IMR-90 (cell line): ENCODE measurements around the gene PLCG1. TPM values are rescaled to one million over a fixed set of nuclear protein-coding genes. Genes with fewer than 3 reads are reported as not detected.
"Not testable (repeated sequence)": the region's sequence is repeated elsewhere in the genome, so short reads cannot be mapped to it uniquely, and the experiment has no call there.

ENCODE experiments used
- ATAC-seq: fragments of 200-7000 bp; cut with Tn5 transposase; 2 replicates; pipeline ENCODE4 v1.9.1; 2020; ENCODE audit warnings: low read depth, mild to moderate bottlenecking, moderate library complexity
- BruUV-seq: library from RNA; stranded (reverse); fragments of 400-500 nt; replicated peaks from 2 replicates; lab custom pipeline; 2021; lab: Mats Ljungman, UMichigan
- CTCF ChIA-PET: fragments of 300-600 bp; formaldehyde crosslinking; extraction: SDS; loops from one replicate; lab custom pipeline; 2021; ENCODE audit warnings: antibody characterized with exemption; lab: Yijun Ruan, JAX
- POLR2A ChIA-PET: fragments of 300-600 bp; sonication (Branson Sonifier 250); formaldehyde crosslinking; loops from one replicate; lab custom pipeline; 2022; ENCODE audit warnings: antibody characterized with exemption; ENCODE audit not compliant: unreplicated experiment; lab: Charles Lee
- DNase-seq: peaks from one replicate; pipeline ENCODE4 v3.0.0; 2013
- H2AFZ ChIP-seq: replicated peaks from 2 replicates; pipeline ENCODE3; 2013; ENCODE audit warnings: low read length, mild to moderate bottlenecking; ENCODE audit not compliant: poor library complexity
- H2AK5ac ChIP-seq: 2 replicates; pipeline ENCODE4 v1.6.1; 2013; ENCODE audit warnings: low read depth, low read length, inconsistent platforms
- H2AK9ac ChIP-seq: replicated peaks from 2 replicates; pipeline ENCODE3; 2013; ENCODE audit warnings: mild to moderate bottlenecking, low read depth, low read length, moderate library complexity; ENCODE audit not compliant: poor library complexity
- H2BK120ac ChIP-seq: 2 replicates; pipeline ENCODE4 v1.6.1; 2013; ENCODE audit warnings: low read depth, low read length, inconsistent platforms
- H2BK15ac ChIP-seq: 3 replicates; pipeline ENCODE4 v1.6.1; 2013; ENCODE audit warnings: low read depth, low read length, inconsistent platforms
- H2BK20ac ChIP-seq: 2 replicates; pipeline ENCODE4 v1.6.1; 2013; ENCODE audit warnings: low read depth, mild to moderate bottlenecking, inconsistent platforms, low read length, moderate library complexity
- H2BK5ac ChIP-seq: 2 replicates; pipeline ENCODE4 v1.6.1; 2013; ENCODE audit warnings: mild to moderate bottlenecking, low read depth, low read length, inconsistent platforms; ENCODE audit not compliant: poor library complexity, severe bottlenecking
- H3K14ac ChIP-seq: replicated peaks from 2 replicates; pipeline ENCODE4 v1.6.1; 2013; ENCODE audit warnings: low read depth, low read length, inconsistent platforms
- H3K18ac ChIP-seq: 2 replicates; pipeline ENCODE4 v1.6.1; 2013; ENCODE audit warnings: low read depth, low read length, control low read depth
- H3K23ac ChIP-seq: 2 replicates; pipeline ENCODE4 v1.6.1; 2013; ENCODE audit warnings: low read depth, low read length, inconsistent platforms
- H3K27ac ChIP-seq: 2 replicates; pipeline ENCODE4 v1.5.1; 2013; ENCODE audit warnings: mild to moderate bottlenecking, control low read depth, low read length; ENCODE audit not compliant: insufficient read depth
- H3K27me3 ChIP-seq: 2 replicates; pipeline ENCODE4 v1.6.1; 2013; ENCODE audit warnings: low read length; ENCODE audit not compliant: control insufficient read depth, insufficient read depth
- H3K36me3 ChIP-seq: 2 replicates; pipeline ENCODE4 v1.6.1; 2013; ENCODE audit warnings: low read length, mixed read lengths; ENCODE audit not compliant: control insufficient read depth, insufficient read depth
- H3K4ac ChIP-seq: 2 replicates; pipeline ENCODE4 v1.6.1; 2013; ENCODE audit warnings: low read depth, low read length, inconsistent platforms
- H3K4me1 ChIP-seq: 2 replicates; pipeline ENCODE4 v1.6.1; 2013; ENCODE audit warnings: low read length, mixed read lengths; ENCODE audit not compliant: control insufficient read depth, insufficient read depth
- H3K4me2 ChIP-seq: 2 replicates; pipeline ENCODE4 v1.6.1; 2013; ENCODE audit warnings: low read depth, mild to moderate bottlenecking, control low read depth, low read length, moderate library complexity
- H3K4me3 ChIP-seq: 2 replicates; pipeline ENCODE4 v1.5.1; 2013; ENCODE audit warnings: low read depth, mild to moderate bottlenecking, control low read depth, low read length, moderate library complexity; ENCODE audit not compliant: insufficient read depth
- H3K56ac ChIP-seq: 2 replicates; pipeline ENCODE4 v1.6.1; 2013; ENCODE audit warnings: low read length, inconsistent platforms; ENCODE audit not compliant: insufficient read depth; ENCODE audit errors: extremely low read depth
- H3K79me1 ChIP-seq, 2 experiments: 2 replicates each; pipeline ENCODE4 v1.6.1; 2013; ENCODE audit warnings: low read length in 2 of 2, inconsistent platforms in 1 of 2, low read depth in 1 of 2
- H3K9ac ChIP-seq: 2 replicates; pipeline ENCODE4 v1.6.1; 2013; ENCODE audit warnings: low read depth, low read length, control low read depth
- H3K9me1 ChIP-seq: 2 replicates; pipeline ENCODE4 v1.6.1; 2013; ENCODE audit warnings: low read length, inconsistent platforms; ENCODE audit not compliant: insufficient read depth
- H3K9me3 ChIP-seq: 2 replicates; pipeline ENCODE4 v1.6.1; 2013; ENCODE audit warnings: low read length; ENCODE audit not compliant: control insufficient read depth, insufficient read depth
- H4K20me1 ChIP-seq: 2 replicates; pipeline ENCODE4 v1.6.1; 2013; ENCODE audit warnings: low read length, inconsistent platforms; ENCODE audit not compliant: insufficient read depth
- H4K5ac ChIP-seq: 2 replicates; pipeline ENCODE4 v1.6.1; 2013; ENCODE audit warnings: mild to moderate bottlenecking, low read depth, low read length, control low read depth
- H4K8ac ChIP-seq, 2 experiments: 2 replicates each; pipeline ENCODE4 v1.6.1; 2013; ENCODE audit warnings: low read depth in 2 of 2, low read length in 2 of 2, control low read depth in 1 of 2, inconsistent platforms in 1 of 2
- H4K91ac ChIP-seq: 2 replicates; pipeline ENCODE4 v1.6.1; 2013; ENCODE audit warnings: low read depth, low read length, inconsistent platforms; ENCODE audit not compliant: insufficient read depth
- WGBS, 2 experiments: methylation state at CpG; one replicate each; pipeline versions ENCODE4 v1.1.5 to v1.1.7; 2013; ENCODE audit warnings: missing lambda C conversion rate in 2 of 2; ENCODE audit not compliant: insufficient read length in 1 of 2; ENCODE audit errors: extremely low coverage in 2 of 2; 5-methylcytosine and 5-hydroxymethylcytosine counted together
- dilution Hi-C: fragments of 300-500 bp; cut with HindIII; formaldehyde crosslinking; loops from one replicate; pipeline ENCODE4 v1.14.3; 2018; ENCODE audit warnings: low sequenced_read_pairs; ENCODE audit not compliant: unreplicated experiment
- in situ Hi-C: fragments of 300-500 bp; cut with MboI; formaldehyde crosslinking; loops from 3 replicates; pipeline ENCODE4 v1.14.3; 2019; ENCODE audit warnings: low sequenced_read_pairs, inconsistent platforms, mixed read lengths
- intact Hi-C: fragments of 100-400 bp; cut with micrococcal nuclease; formaldehyde crosslinking; loops from 2 replicates; pipeline ENCODE4 v1.10.0; 2022
- polyA plus RNA-seq, 3 experiments: library from polyadenylated mRNA; depleted of rRNA; stranded (reverse); fragments of >200 nt; gene quantifications; 2 replicates each; pipeline ENCODE4 v1.2.3, GENCODE V29; 2012; ENCODE audit warnings: low replicate concordance in 1 of 3
- total RNA-seq: library from RNA; depleted of rRNA; stranded (reverse); fragments of >200 nt; gene quantifications from 2 replicates; pipeline ENCODE4 v1.2.3, GENCODE V29; 2012

Gene PLCG1
- total and polyA plus RNA-seq, 2 of the 4 experiments (the other 2 are of a cell fraction), result 59.1 to 69.1 TPM

GRCh38 chr20:41128317-41128716 lies 9.0 kb upstream of the PLCG1 start:
- dilution Hi-C loops, H4K20me1 ChIP-seq, H2BK5ac ChIP-seq, H2BK15ac ChIP-seq, H3K23ac ChIP-seq, H3K56ac ChIP-seq, H3K9ac ChIP-seq, H2BK20ac ChIP-seq, intact Hi-C loops, H4K5ac ChIP-seq, H2AK5ac ChIP-seq, DNase-seq, H3K27ac ChIP-seq, H3K79me1 ChIP-seq, POLR2A ChIA-PET, H4K91ac ChIP-seq, H3K4me1 ChIP-seq, ATAC-seq, H3K27me3 ChIP-seq, H3K4me2 ChIP-seq, H3K18ac ChIP-seq, H4K8ac ChIP-seq, H3K4me3 ChIP-seq, in situ Hi-C loops, BruUV-seq, H3K4ac ChIP-seq, H3K14ac ChIP-seq, CTCF ChIA-PET, H2BK120ac ChIP-seq, H2AFZ ChIP-seq, H3K9me3 ChIP-seq, H3K9me1 ChIP-seq, H2AK9ac ChIP-seq: not testable (repeated sequence)
- peaks cover 25% of the 10 kb centered on the region for H3K36me3 ChIP-seq
- whole genome bisulfite sequencing, 2 experiments, result no CpG with 5 or more reads among the region's 3 CpGs
